Measurements from ENCODE around the gene PCYT2. TPM values are rescaled to one million over a fixed set of nuclear protein-coding genes. Genes with fewer than 3 reads are reported as not detected.

The PCYT2 gene
- total RNA-seq, 1 experiment from 2014 or later = 51.5 TPM

- Histone ChIP-seq H3K9me2 (ENCODE audit: insufficient read depth) (no peaks in the 10 kb centered on the region), H3K4me2 (ENCODE audit: low read length) (no peak overlapping the region), H3K27me3 (ENCODE audit: insufficient read depth, low read length) (no peaks in the 10 kb centered on the region), H3K9me3 (ENCODE audit: control insufficient read depth in 1 of 2, insufficient read depth in 1 of 2, low read depth in 1 of 2, low read length in 2 of 2) (no peaks in the 10 kb centered on the region), H4K20me1 (ENCODE audit: insufficient read depth) (no peaks in the 10 kb centered on the region), H3K36me3 (ENCODE audit: control insufficient read depth in 1 of 2, insufficient read depth in 2 of 2, low read length in 2 of 2) (no peaks in the 10 kb centered on the region), H3K9ac (ENCODE audit: low read length) (no peak overlapping the region), H2AFZ (ENCODE audit: low read depth, low read length, poor library complexity, severe bottlenecking) (no peak overlapping the region), H3K79me2 (ENCODE audit: insufficient read depth, low read length) (no peaks in the 10 kb centered on the region), H3K4me1 (ENCODE audit: control insufficient read depth in 1 of 2, insufficient read depth in 2 of 2, low read length in 2 of 2) (peaks cover 11 to 22% of the 10 kb centered on the region in 2 experiments), H3K27ac (ENCODE audit: low read depth, low read length) (0 out of 2 replicates have a peak overlapping the region, but pooled peaks have one; percentile 18), H3K4me3 (replicated peaks in 1 of 2; ENCODE audit: low read depth in 1 of 2, low read length in 2 of 2) (no peak overlapping the region)
- ATAC-seq (no peak), DNase-seq (ENCODE audit: low read depth, low spot score) (no peak)
- no TSS peak for BruUV-seq (replicated peaks)
- no peak for TF ChIP-seq MAX (IDR thresholded peaks at IDR 0.05)
- TF ChIP-seq CBX3 (IDR thresholded peaks at IDR 0.05; ENCODE audit: low read depth) = no peak
- TF ChIP-seq ELF1 (IDR thresholded peaks at IDR 0.05; ENCODE audit: borderline replicate concordance, low read depth) = no peak
- TF ChIP-seq CTCF (IDR thresholded peaks at IDR 0.05 in 2 of 3, conservative IDR thresholded peaks at IDR 0.05 in 1 of 3; ENCODE audit: borderline replicate concordance in 1 of 3, insufficient read depth in 1 of 3, low read depth in 2 of 3, low read length in 2 of 3) = no peak
- TF ChIP-seq ZBTB33 (IDR thresholded peaks at IDR 0.05; ENCODE audit: extremely low read depth, insufficient replicate concordance, low read length) = no peak
- no peak for TF ChIP-seq POLR2AphosphoS5 (IDR thresholded peaks at IDR 0.05; ENCODE audit: low read depth, low read length)
- no peak for TF ChIP-seq FOSL1 (IDR thresholded peaks at IDR 0.05; ENCODE audit: low read depth)
- no peak for TF ChIP-seq SP1 (IDR thresholded peaks at IDR 0.05; ENCODE audit: low read depth)
- no peak for TF ChIP-seq TCF7L2 (IDR thresholded peaks at IDR 0.05; ENCODE audit: borderline replicate concordance, extremely low read depth, insufficient read depth, insufficient read length)
- no peak for TF ChIP-seq ATF3 (IDR thresholded peaks at IDR 0.05)
- TF ChIP-seq SRF (IDR thresholded peaks at IDR 0.05; ENCODE audit: low read depth) = no peak
- TF ChIP-seq POLR2A (IDR thresholded peaks at IDR 0.05; ENCODE audit: borderline replicate concordance, extremely low read depth, insufficient read depth, insufficient read length) = no peak
- TF ChIP-seq ZFX (IDR thresholded peaks at IDR 0.05) = no peak; the same call in 1 of the 2 replicates
- CTCF ChIA-PET = interaction anchor here (1.9 kb wide), 1 partner anchor 66 kb away, joined by 8 read pairs; the partner anchor contains the start of genes CENPX and LRRC45
- intact Hi-C loops (cut with micrococcal nuclease) = no loop called here
- POLR2A ChIA-PET = interaction anchor here (0.6 to 2.9 kb wide), 2 partner anchors 11 to 12 kb away, joined by 3 to 8 read pairs; no protein-coding TSS in a partner anchor
- RAD21 ChIA-PET (ENCODE audit: low non-redundant PET in 1 of 2, low total read pairs in 2 of 2, uncharacterized antibody in 2 of 2, unreplicated experiment in 2 of 2) = no interaction called here
Observed at GRCh38 chr17:81955756-81956544, 44.8 kb upstream of the PCYT2 start.
